Brain microvascular endothelial cell (primary cell): ENCODE results near the gene OR4D1.

Experiments used
- DNase-seq: peaks from one replicate; pipeline ENCODE4 v3.0.0-alpha.2; 2020
- H3K27ac ChIP-seq: fragments of 250-450 bp; sonication (Bioruptor Pico); 2 replicates; pipeline ENCODE4 v1.5.1; 2020; ENCODE audit warnings: mild to moderate bottlenecking, moderate library complexity
- H3K27me3 ChIP-seq: fragments of 250-450 bp; sonication (Bioruptor Pico); replicated peaks from 2 replicates; pipeline ENCODE4 v1.5.1; 2020; ENCODE audit warnings: mild to moderate bottlenecking
- H3K36me3 ChIP-seq: fragments of 250-450 bp; sonication (Bioruptor Pico); replicated peaks from 2 replicates; pipeline ENCODE4 v1.5.1; 2020; ENCODE audit warnings: mild to moderate bottlenecking
- H3K4me3 ChIP-seq: 2 replicates; pipeline ENCODE4 v1.5.1; 2011; ENCODE audit warnings: low read depth, mild to moderate bottlenecking, control low read depth, low read length, moderate library complexity
- in situ Hi-C: cut with HindIII; loops from 2 replicates; pipeline ENCODE4 v1.10.0; 2017; ENCODE audit warnings: low sequenced_read_pairs, low pct_ligation_motif_present
- TF ChIP-seq, protein P1 (sequence below): IDR thresholded peaks from 2 replicates; pipeline ENCODE4 v1.5.1; 2011; ENCODE audit warnings: low read depth, mild to moderate bottlenecking, moderate library complexity, low read length, control low read depth, inconsistent platforms; ENCODE audit errors: missing control alignments

Gene OR4D1

DNA sequence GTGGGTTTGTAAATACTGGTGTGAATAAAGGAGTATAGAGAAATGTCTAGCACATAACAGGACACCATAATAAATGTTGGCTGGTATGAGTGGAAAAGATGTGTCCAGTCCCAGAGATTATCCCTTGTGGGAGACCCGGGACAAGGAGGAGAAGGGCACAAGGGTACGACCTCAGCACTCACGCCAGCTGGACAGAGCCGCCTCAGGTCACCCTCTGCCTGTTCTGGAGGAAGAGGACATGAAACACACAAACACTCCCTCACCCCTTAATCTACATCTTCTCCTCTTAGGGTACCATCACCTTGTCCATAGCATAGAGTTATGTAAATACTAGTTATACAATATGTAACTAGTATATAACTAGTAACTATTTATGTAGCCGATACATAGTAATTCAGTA is 38.2 kb upstream of the OR4D1 start:
- H3K4me3 ChIP-seq = no peak overlapping the region
- TF ChIP-seq, protein P1, sequence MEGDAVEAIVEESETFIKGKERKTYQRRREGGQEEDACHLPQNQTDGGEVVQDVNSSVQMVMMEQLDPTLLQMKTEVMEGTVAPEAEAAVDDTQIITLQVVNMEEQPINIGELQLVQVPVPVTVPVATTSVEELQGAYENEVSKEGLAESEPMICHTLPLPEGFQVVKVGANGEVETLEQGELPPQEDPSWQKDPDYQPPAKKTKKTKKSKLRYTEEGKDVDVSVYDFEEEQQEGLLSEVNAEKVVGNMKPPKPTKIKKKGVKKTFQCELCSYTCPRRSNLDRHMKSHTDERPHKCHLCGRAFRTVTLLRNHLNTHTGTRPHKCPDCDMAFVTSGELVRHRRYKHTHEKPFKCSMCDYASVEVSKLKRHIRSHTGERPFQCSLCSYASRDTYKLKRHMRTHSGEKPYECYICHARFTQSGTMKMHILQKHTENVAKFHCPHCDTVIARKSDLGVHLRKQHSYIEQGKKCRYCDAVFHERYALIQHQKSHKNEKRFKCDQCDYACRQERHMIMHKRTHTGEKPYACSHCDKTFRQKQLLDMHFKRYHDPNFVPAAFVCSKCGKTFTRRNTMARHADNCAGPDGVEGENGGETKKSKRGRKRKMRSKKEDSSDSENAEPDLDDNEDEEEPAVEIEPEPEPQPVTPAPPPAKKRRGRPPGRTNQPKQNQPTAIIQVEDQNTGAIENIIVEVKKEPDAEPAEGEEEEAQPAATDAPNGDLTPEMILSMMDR = no peak
- in situ Hi-C loops = no loop called here
- H3K27ac ChIP-seq = no peak overlapping the region
- H3K36me3 ChIP-seq = no peaks in the 10 kb centered on the region
- no peak for DNase-seq
- no peaks in the 10 kb centered on the region for H3K27me3 ChIP-seq

DNA sequence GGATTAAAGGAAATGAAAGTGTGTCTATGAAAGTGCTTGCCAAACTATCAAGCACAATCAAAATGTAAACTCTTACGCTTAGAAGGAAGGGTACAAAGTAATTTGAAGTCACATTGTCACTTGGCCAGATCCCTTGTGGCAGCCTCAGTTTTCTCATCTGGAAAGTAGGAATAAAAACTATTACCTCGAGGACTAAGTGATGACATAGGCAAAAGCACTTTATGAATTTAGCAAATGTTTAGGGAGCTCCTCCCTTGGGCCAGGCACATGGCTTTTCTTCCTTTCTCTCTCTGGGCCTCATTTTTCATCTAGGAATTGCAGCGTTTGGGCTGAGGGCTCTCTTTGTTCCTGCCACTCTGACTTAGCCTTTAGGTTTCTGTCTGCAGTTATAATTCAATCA is 36.5 kb upstream of the OR4D1 start:
- in situ Hi-C loops = no loop called here
- H3K4me3 ChIP-seq = no peak overlapping the region

DNA sequence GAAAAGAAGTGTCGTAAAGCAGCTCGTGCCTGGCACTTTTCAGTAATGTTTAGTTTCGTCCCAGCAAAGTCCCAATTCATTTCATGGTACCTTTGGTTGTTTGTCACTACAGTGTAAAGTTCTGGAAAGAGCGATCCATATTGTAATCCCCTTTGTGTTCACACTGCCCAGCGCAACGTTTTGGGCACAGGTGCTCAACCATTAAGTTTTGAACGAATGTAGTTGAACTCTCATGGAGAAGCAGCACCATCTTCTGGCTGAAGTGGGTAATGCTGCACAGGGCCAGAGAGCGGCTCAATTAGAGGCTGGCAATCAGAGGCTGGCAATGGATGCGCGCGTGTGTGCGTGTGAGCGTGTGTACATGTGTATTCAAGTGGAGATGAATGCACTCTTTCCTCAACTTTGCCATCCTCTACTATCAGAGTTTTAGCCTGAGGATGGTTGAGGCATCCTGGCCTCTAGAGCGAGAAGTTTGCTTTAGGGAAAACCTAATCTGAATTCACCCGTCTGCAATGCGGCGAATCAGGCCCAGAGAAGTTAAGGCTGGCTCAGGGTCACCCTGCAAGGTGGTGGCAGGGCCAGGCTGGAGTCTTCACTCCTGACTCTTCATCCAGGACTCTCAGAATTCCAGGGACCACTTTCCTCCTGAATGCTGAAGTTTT is 35.1 kb upstream of the OR4D1 start:
- Histone ChIP-seq H3K27ac (no peak overlapping the region), H3K27me3 (no peaks in the 10 kb centered on the region), H3K4me3 (no peak overlapping the region), H3K36me3 (no peaks in the 10 kb centered on the region)
- TF ChIP-seq, protein P1 = peak; percentile 96
- DNase-seq = peak; percentile 56
- in situ Hi-C loops = no loop called here

More for the DNA sequence above, 36.5 kb upstream of the OR4D1 start:
- no peak for DNase-seq
- Histone ChIP-seq H3K27ac (no peak overlapping the region), H3K27me3 (no peaks in the 10 kb centered on the region), H3K36me3 (no peaks in the 10 kb centered on the region)
- TF ChIP-seq, protein P1 = no peak

DNA sequence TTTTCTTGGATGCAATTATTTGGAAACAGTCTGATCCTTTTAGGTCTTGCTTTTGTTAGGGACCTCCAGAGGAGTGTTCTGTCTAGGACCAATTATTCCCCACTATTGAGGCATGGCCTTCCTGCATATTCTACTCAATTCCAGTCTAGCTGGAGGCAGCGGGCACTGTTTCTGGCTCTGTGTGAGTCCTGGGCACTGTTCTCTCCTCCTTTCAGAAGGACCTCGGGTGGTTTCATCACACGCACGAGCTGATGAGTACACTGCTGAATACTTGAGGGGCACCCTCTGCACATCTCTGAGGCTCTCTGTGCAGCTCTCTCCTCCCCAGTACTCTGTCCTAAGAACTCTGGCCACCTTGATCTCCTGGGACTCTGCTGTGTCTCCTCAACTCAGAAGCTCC is 34.2 kb upstream of the OR4D1 start:
- no peak overlapping the region for H3K27ac ChIP-seq
- H3K4me3 ChIP-seq = no peak overlapping the region
- DNase-seq = no peak
- no peaks in the 10 kb centered on the region for H3K36me3 ChIP-seq
- in situ Hi-C loops = no loop called here
- H3K27me3 ChIP-seq = no peaks in the 10 kb centered on the region
- TF ChIP-seq, protein P1 = no peak

DNA sequence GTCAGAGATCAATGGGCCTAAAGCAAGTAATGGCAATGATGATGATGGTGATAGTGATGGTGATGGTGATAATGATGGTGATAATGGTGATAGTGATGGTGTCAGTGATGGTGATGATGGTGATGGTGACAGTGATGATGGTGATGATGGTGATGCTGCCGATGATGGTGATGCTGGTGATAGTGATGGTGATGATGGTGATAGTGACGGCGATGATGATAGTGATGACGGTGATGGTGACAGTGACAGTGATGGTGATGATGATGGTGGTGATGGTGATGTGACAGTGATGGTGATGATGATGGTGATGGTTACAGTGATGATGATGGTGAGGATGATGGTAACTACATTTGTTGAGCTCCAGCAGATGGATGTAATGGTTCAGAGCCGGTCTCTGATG is 30.8 kb upstream of the OR4D1 start:
- no peak for DNase-seq

More for the DNA sequence above, 30.8 kb upstream of the OR4D1 start:
- no peak overlapping the region for H3K4me3 ChIP-seq
- TF ChIP-seq, protein P1 = no peak
- in situ Hi-C loops = no loop called here
- no peak overlapping the region for H3K27ac ChIP-seq
- no peaks in the 10 kb centered on the region for H3K27me3 ChIP-seq
- H3K36me3 ChIP-seq = no peaks in the 10 kb centered on the region
